Activated T-helper 1 cell treated with anti-CD3 and anti-CD28 coated beads, Interleukin-2, amount 50 U/mL, for 16 hours (primary cell): ENCODE data around the gene EPOP.
"Not testable (repeated sequence)": the region's sequence is repeated elsewhere in the genome, so short reads cannot be mapped to it uniquely, and the experiment has no call there.

Source experiments
- DNase-seq, 2 donors: peaks; one replicate each; pipeline ENCODE4 v3.0.0-alpha.2; 2020; ENCODE audit warnings: low read depth in 1 of 2, low spot score in 1 of 2

EPOP gene

GRCh38 chr17:38653230-38653629 lies 21.5 kb downstream of the EPOP start:
- no peak for DNase-seq

GRCh38 chr17:38650653-38651173 lies 24.0 kb downstream of the EPOP start:
- DNase-seq, result not testable (repeated sequence)

- no peak for DNase-seq
Measured at GRCh38 chr17:38637951-38638350, 36.8 kb downstream of the EPOP start.

GRCh38 chr17:38636054-38636453 lies 38.7 kb downstream of the EPOP start:
- DNase-seq, result no peak

- DNase-seq, result no peak
Measured at GRCh38 chr17:38632334-38632733, 42.4 kb downstream of the EPOP start.

GRCh38 chr17:38628441-38628840 lies 46.3 kb downstream of the EPOP start:
- DNase-seq, result no peak

GRCh38 chr17:38627957-38628356 lies 46.8 kb downstream of the EPOP start:
- no peak for DNase-seq

GRCh38 chr17:38626606-38627226 lies 48.0 kb downstream of the EPOP start:
- not testable (repeated sequence) for DNase-seq

- no peak for DNase-seq
Measured at GRCh38 chr17:38625482-38625881, 49.3 kb downstream of the EPOP start.

- DNase-seq, result not testable (repeated sequence)
Measured at GRCh38 chr17:38624782-38625355, 49.9 kb downstream of the EPOP start.
